Activated CD8-positive, alpha-beta memory T cell treated with anti-CD3 and anti-CD28 coated beads for 36 hours (primary cell): ENCODE data around the gene DGAT2L6. TPM values are rescaled to one million over a fixed set of nuclear protein-coding genes. Genes with fewer than 3 reads are reported as not detected.
"Not testable (repeated sequence)": the region's sequence is repeated elsewhere in the genome, so short reads cannot be mapped to it uniquely, and the experiment has no call there.

ENCODE experiments used
- CTCF ChIA-PET: fragments of 350-600 bp; sonication (Branson Sonifier 250); formaldehyde crosslinking; loops from one replicate; lab custom pipeline; 2021; ENCODE audit warnings: antibody characterized with exemption; lab: Charles Lee
- POLR2A ChIA-PET: fragments of 350-600 bp; sonication (Branson Sonifier 250); formaldehyde crosslinking; loops from one replicate; lab custom pipeline; 2021; ENCODE audit warnings: antibody characterized with exemption; lab: Charles Lee
- total RNA-seq, 2 experiments: library from RNA; stranded (reverse); gene quantifications; one replicate each; pipeline ENCODE4 v1.2.3, GENCODE V29; 2021

DGAT2L6 gene
- total RNA-seq, 2 experiments from 2014 or later: not detected

DNA sequence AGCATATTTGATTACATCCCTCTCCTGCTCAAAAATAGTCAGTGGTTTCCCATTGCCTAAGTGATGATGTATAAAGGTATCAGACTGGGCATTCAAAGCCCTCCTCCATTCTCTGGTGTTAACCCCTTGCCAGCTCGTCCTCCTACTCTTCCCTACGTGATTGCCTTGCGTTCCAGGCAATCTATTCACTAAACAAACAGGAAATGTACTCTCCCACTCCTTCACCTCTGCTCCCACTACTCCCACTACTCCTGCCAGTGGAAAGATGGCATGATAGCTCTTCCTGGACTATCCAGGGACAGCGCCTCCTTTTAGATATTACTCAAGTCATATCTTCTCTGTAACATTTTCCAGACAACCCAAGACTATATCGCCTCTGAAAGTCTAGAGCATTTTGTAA, 5.8 kb downstream of the DGAT2L6 start:
- CTCF ChIA-PET: no interaction called here
- POLR2A ChIA-PET: no interaction called here

DNA sequence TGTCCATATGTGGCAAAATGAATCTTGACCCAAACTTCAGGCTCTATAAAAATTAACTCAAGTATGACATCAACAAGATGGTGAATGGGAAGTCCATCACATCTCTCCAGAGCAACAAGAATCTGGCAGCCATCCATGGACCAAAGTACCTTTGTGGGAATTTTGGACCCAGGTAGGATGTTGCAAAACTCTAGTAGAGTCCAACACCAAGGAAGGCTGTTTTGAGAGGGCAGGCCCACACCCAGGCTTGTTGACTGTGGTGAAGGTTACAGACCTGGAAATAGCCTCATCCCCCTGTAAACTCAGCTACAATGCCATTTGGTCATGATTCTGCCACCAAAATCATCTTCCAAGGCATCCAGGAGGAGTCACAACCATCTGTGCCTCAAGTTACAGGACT, 12.9 kb downstream of the DGAT2L6 start:
- ChIA-PET CTCF (interaction anchor here (0.6 kb wide), 2 partner anchors 44 to 1860 kb away, joined by 3 read pairs; partner anchors contain the start of gene AWAT1), POLR2A (no interaction called here)

DNA sequence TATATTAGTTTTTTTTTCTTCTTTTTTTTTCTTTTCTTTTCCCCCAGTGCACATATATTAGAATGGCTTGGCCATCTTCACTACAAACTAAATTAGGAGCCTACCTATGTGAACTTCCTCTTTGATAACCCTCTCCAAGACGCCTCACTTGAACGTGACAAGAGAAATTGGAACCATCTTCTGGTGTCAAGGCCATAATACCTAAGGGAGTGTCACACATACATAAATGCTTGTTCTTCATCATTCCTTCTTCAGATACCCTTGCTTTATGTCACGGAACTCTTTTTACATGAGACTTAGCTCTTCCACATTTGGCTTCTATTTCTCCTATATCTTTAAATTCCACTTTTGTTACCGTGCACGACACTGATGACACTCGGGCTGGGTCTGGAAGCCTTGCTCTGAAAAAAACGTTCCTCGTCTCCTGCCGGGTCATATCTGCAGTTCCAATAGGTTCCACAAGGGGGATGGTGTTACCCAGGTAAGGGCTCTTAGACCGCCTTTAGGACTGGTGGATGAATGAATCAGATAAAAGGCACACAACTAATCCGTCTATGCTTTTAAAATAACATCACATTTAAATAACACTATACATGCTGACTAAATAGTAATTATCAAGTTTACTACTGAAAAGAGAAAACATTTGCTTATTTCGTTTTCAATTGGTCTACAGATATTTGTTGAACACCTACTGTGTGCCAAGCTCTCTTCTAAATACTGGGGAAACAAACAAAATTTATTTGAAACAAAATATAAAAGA, 19.9 kb downstream of the DGAT2L6 start:
- POLR2A ChIA-PET: interaction anchor here (0.7 kb wide), 1 partner anchor 779 kb away, joined by 3 read pairs; no protein-coding TSS in a partner anchor
- CTCF ChIA-PET: no interaction called here

DNA sequence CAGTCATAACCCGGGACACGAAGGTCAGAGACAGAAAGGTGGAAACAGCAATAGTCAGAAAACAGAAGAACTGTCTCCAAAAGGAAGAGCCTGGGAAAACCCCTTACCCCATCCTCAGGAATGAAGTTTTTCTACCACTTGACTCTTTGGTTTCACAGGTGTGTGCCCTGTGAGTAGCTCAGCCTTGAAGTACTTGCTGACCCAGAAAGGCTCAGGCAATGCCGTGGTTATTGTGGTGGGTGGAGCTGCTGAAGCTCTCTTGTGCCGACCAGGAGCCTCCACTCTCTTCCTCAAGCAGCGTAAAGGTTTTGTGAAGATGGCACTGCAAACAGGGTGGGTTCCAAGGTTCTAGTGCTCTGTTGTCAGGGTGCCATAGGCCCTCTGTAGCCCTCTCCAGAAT, 24.4 kb downstream of the DGAT2L6 start:
- ChIA-PET POLR2A (no interaction called here), CTCF (no interaction called here)

DNA sequence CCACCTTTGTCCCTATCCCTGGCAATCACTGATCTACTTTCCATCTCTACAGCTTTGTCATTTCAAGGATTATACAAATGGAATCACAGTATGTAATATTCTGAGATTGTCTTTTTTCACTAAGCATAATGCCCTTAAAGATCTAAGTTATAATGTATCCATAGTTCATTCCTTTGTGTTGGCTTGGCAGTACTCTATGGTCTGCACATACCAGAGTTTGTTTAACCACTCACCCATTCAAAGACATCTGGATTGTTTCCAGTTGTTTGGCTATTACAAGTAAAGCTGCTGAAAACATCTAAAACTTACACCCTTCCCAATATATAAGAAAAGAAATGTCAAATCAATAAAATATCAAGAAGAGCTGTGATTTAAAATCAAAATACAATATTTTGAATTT, 31.2 kb downstream of the DGAT2L6 start:
- POLR2A ChIA-PET: no interaction called here

DNA sequence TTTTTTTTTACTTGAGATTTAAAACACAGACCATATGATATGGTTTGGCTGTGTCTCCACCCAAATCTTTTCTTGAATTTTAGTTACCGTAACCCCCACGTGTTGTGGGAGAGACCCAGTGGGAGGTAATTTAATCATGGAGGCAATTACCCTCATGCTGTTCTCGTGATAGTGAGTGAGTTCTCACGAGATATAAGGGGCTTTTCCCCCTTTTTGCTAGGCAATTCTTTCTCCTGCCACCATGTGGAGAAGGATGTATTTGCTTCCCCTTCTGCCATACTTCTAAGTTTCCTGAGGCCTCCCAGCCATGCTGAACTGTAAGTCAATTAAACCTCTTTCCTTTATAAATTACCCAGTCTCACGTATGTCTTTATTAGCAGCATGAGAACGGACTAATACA, 32.3 kb downstream of the DGAT2L6 start:
- POLR2A ChIA-PET, CTCF ChIA-PET: not testable (repeated sequence)

More for the DNA sequence above, 31.2 kb downstream of the DGAT2L6 start:
- CTCF ChIA-PET: no interaction called here

DNA sequence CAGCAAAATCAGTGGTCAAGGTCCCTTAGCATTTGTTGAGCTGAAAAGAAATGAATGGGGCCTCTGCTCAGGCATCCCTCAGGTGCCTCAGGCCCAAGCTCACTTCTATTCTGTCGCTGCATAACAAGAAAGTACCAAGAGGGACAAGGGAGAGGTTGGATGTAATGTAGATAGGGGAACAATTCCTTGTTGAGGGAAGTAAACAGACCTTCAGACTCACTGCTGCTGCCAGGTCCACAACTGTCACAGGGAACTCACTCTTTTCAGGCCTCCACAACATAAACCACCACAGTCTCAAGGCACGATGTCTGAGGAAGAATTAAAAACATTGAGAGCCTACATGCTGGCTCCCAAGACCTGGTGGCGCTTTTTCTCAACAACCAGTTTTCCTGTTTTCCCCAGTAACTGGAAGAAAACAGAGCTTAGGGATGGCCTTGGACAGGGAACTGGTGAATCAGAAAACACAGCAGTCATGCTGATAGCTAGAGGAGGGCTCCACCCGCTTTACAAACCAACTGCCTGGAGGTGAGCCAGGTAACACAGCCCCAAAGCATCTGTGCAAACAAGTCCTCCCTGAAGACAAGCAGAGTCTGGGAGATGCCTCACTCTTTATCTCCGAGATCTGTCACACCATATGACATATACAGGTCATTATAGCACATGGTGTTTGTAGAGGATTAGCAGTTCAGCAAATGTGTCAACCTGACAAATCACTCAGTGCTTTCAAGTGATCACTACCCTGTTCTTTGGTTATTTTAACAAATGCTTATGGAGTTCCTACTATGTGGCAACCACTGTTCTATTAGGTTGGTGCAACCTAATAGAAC, 42.9 kb downstream of the DGAT2L6 start:
- POLR2A ChIA-PET: no interaction called here
- CTCF ChIA-PET: interaction anchor here (0.6 kb wide), 1 partner anchor 1603 kb away, joined by 3 read pairs; no protein-coding TSS in a partner anchor

DNA sequence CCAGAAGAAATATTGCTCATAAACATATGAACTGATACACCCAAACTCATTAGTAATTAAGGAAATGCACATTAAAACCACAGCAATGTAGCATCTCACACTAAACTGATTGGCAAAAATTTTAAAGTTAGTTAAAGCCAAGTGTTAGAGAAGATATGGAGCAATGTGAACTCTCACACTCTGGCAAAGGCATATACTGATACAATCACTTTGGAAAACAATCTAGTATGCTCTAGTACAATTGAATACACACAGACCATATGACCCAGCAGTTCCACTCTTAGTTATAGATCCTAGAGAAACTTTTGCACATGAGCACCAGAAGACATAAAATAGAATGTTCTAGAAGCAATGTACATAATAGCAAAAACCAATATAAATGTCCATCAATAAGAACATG, 48.8 kb downstream of the DGAT2L6 start:
- ChIA-PET CTCF (no interaction called here), POLR2A (no interaction called here)

DNA sequence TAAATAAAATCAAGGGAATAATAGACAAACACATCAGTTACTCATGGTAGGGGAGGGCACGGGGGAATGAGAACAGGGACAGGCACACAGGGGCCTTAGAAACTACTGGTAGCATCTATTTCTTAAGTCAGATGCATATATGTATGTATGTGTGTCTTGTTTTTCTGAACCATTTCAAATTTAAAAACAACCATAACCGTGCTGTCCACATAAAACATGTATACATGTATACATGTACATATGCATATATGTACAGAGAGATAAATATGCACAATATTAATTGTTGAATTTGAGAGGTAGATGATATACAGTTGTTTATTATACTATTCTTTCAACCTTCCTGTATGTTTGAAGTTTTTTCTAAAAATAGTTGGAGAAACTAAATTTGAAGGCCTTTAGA, 49.4 kb downstream of the DGAT2L6 start:
- CTCF ChIA-PET: no interaction called here
- POLR2A ChIA-PET: no interaction called here

DNA sequence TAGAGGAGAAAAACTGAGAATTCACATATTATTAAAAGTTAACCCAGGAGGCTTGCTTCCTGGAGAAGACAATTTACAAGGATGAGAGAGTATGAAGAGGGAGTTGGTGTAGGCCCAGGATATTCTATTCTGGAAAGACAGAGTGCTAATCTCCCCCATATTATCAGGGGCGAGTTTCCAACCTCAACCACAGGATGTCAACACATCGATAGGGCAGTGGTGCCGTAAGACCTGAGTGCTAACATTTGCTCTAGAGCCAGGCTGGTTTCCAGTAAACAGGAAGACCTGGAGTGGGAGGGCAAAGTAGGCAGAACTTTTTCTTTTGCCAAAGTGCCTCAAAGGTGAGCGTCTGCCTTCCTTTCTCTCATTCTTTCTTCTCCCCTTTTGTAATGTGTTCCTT, 54.4 kb downstream of the DGAT2L6 start:
- ChIA-PET POLR2A (no interaction called here), CTCF (no interaction called here)

DNA sequence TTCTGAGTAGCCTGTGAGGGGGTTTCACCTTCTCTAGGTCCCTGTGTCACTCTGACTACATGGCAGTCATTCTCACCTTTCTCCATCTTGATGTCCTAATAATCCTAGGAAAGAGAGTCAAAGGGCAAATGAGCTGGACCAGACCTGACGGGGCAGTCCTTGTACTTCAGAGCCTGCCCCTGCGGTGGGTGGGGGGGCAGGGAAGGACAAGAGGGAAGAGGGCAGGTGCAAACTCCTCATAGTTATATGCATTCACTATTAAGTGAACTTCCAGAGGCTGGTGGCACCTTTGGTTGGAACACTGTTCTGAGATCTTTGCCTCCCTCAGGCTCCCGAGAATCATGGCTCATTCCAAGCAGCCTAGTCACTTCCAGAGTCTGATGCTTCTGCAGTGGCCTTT, 57.1 kb downstream of the DGAT2L6 start, which contains the start of gene AWAT1:
AWAT1 (plus strand) TSS at position 301 of the 400 bp plus-strand sequence; CDS start at position 342, 41 bp downstream.
- ChIA-PET POLR2A (no interaction called here), CTCF (interaction anchor here (0.7 kb wide), 2 partner anchors 44 to 236 kb away, joined by 3 to 5 read pairs; no protein-coding TSS in a partner anchor)

DNA sequence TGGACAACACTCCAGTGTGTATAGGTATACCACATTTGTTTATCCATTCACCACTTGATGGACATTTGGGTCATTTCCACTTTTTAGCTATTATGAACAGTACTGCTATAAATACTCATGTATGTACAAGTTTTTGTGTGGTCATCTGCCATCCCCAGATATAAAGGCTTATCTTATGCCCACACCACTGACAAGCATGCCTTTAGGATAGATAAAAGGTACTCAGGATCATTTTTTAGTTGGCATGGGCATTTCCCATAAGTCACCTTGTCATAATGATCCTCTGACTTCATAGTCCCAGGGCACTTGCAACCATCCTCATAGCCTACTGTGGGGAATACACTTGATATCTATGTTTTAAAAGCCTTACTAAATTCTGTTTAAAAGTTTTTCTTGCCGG, 63.5 kb downstream of the DGAT2L6 start:
- ChIA-PET POLR2A (no interaction called here), CTCF (no interaction called here)

DNA sequence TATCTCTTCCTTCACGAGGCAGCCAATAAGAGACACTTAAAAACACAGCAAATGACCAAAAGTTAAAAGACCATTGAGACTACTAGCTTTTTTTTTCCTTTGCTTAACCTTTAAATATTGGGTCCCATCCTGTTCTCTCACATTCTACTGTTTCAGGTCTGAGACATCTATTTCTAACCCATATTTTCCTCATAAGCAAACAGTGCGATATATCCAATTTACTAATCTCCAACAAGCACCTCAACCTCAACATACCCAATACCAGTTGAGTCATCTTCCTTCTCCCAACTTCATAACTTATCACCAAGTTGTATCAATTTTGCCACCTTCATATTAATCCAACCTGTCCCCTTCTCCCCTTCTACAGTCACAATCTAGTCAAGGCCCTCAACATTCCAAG, 64.2 kb downstream of the DGAT2L6 start:
- ChIA-PET CTCF (no interaction called here), POLR2A (no interaction called here)

DNA sequence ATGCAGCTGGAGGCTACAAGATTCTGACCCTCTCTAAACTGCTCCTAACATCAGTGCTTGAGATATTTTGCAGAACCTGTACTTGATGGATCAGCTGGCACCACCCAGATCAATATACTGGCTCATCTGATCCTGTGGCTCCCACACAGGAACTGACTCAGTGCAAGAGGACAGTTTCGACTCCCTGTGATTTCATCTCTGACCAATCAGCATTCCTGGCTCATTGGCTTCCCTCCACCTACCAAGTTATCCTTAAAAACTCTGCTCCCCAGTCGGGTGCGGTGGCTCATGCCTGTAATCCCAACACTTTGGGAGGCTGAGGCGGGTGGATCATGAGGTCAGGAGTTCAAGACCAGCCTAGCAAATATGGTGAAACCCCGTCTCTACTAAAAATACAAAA, 66.3 kb downstream of the DGAT2L6 start:
- CTCF ChIA-PET, POLR2A ChIA-PET: not testable (repeated sequence)

DNA sequence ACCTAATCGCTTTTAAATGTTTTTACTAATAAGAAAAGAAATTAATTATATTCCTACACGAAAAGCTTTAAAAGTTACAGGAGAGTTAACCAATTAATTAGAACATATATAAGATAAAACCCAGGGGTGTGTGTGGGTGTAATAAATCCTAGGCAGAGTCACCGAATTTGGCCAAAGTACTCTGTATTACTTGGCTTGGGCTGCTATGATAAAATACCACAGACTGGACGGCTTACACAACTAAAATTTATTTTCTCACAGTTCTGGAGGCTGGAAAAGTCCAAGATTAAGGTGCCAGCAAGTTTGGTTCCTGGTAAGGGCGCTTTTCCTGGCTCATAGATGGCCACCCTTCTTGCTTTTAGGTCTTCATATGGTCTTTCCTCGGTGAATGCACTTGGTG, 67.6 kb downstream of the DGAT2L6 start:
- CTCF ChIA-PET: no interaction called here
- POLR2A ChIA-PET: no interaction called here

DNA sequence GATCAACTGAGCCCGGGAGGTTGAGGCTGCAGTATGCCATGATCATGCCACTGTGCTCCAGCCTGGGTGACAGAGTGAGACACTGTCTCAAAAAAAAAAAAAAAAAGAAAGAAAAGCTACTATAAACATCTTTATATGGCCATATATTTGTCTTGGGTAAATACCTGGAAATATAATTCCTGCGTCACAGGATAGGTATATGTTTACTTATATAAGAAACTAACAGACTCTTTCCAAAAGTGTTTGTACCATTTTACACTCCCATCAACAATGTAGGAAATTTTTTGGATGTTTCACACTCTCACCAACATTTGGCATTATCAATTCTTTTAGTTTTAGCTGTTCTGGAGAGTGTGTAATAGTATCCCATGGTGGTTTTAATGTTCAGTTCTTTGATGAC, 70.0 kb downstream of the DGAT2L6 start:
- CTCF ChIA-PET: no interaction called here
- POLR2A ChIA-PET: interaction anchor here (0.6 to 0.9 kb wide), 2 partner anchors 28 to 1934 kb away, joined by 3 to 5 read pairs; partner anchors contain the start of gene PIN4

DNA sequence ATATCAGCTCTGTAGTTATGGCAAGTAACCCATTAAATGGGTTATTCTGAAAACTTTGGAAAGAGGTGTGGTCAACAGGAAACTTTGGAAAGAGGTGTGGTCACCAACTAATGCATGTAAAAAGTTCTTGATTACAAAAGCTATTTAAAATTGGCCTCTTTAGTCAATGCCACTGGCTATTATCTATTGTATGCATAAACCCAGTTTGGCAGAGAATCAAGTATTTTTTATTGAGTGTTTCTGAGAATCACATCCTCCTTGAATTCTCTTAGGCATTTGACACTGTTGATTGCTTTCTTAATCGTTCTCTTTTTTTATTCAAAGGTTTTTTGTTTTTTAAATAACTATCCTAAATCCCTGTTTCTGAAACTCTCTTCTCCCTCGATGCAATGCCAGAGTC, 75.2 kb downstream of the DGAT2L6 start:
- CTCF ChIA-PET: no interaction called here
- POLR2A ChIA-PET: no interaction called here

DNA sequence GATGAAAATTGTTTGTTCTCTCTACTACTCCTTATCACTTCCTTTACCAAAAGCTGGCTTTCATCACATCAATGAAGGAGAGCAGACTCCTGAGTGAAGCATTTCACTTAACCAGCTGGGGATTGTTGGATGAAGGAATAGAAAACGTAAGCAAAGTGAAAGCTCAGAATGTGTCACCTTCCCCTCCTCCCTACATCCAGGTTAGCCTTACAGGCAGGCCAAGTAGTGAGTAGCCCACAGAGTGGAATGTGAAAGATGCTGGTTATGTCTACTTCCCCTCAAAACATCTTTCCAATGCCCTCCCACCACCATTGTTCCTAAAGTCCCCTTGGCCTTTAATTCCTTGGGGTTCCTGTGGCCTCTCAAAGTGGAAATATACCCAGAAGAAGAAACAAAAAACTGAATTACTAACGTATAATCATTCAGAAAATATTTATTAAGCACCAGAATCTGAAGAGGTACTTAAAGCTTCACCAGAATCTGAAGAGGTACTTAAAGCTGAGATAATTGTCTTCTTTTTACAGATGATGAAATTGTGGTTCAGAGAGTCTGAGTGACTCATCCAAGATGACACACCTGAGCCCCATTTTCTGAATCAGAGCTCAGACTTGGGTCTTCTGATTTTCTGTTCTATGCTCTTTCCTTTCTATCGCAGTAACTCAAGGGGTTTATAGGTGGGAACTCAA, 76.2 kb downstream of the DGAT2L6 start:
- CTCF ChIA-PET: no interaction called here
- POLR2A ChIA-PET: no interaction called here

DNA sequence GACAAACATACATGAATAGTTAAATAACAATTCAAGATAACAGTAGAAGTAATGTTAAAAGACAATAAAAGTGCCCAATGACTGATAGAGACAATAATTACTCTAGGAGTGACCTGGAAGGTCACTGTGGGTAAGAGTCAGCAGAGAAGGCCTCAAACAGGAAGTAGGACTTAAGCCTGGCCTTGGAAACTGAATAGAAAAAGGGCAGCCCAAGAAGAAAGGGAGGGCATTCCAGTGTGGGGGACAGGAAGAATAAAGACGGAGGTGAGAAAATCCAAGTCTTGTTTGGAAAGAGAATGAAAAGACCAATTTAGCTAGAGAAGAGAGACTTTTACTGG, 76.7 kb downstream of the DGAT2L6 start:
- ChIA-PET POLR2A (no interaction called here), CTCF (no interaction called here)

DNA sequence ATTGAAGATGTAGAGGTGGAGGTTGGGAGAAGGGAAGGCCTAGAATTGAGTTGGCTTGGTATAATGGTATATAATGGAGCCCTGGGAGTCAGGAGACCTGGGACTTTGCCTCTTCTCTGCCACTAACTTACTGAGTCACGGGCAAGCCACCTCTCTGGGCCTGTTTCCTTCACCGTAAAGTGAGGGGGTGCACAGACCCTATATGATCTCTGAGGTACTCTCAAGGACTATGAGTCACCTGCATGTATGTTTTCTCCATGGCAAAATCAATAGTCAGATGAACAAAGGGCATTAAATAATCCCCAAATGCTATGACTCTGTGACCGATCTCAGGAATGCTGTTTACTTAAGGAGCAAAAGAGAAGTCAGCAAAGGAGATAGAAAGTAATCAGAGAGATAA, 77.6 kb downstream of the DGAT2L6 start:
- ChIA-PET CTCF (no interaction called here), POLR2A (no interaction called here)
